GM18858 (cell line): ENCODE data around the gene SLC22A14.

Experiments used
- ATAC-seq: cut with Tn5 transposase; IDR thresholded peaks from one replicate; pipeline ENCODE4 v1.9.1; 2021; ENCODE audit not compliant: unreplicated experiment

Gene SLC22A14

GRCh38 chr3:38337703-38338102 is 55.6 kb downstream of the SLC22A14 start:
- no peak for ATAC-seq

GRCh38 chr3:38343797-38344594 is 61.9 kb downstream of the SLC22A14 start:
- ATAC-seq: no peak

GRCh38 chr3:38345879-38346586 is 63.9 kb downstream of the SLC22A14 start:
- ATAC-seq: no peak

- peak; percentile 94 for ATAC-seq
These were observed 64.7 kb downstream of the SLC22A14 start, which contains the start of gene XYLB for GRCh38 chr3:38346587-38347410. XYLB (plus strand) TSS chr3:38346785; CDS start chr3:38346869, 84 bp downstream.

GRCh38 chr3:38347421-38348200 is 65.5 kb downstream of the SLC22A14 start:
- no peak for ATAC-seq

- ATAC-seq: no peak
These were observed 66.8 kb downstream of the SLC22A14 start for GRCh38 chr3:38348903-38349302.

- no peak for ATAC-seq
These were observed 67.7 kb downstream of the SLC22A14 start for GRCh38 chr3:38349684-38350359.

- ATAC-seq: no peak
These were observed 71.1 kb downstream of the SLC22A14 start for GRCh38 chr3:38353151-38353550.

- ATAC-seq: no peak
These were observed 72.7 kb downstream of the SLC22A14 start for GRCh38 chr3:38354588-38355330.

GRCh38 chr3:38359038-38359437 is 76.9 kb downstream of the SLC22A14 start:
- ATAC-seq: no peak

GRCh38 chr3:38360345-38360744 is 78.3 kb downstream of the SLC22A14 start:
- ATAC-seq: no peak

GRCh38 chr3:38361496-38361895 is 79.4 kb downstream of the SLC22A14 start:
- ATAC-seq: no peak

GRCh38 chr3:38362825-38363224 is 80.7 kb downstream of the SLC22A14 start:
- ATAC-seq: no peak

- no peak for ATAC-seq
These were observed 82.8 kb downstream of the SLC22A14 start for GRCh38 chr3:38364721-38365400.

GRCh38 chr3:38365469-38366062 is 83.5 kb downstream of the SLC22A14 start:
- no peak for ATAC-seq

- ATAC-seq: no peak
These were observed 84.0 kb downstream of the SLC22A14 start for GRCh38 chr3:38366082-38366481.

- no peak for ATAC-seq
These were observed 85.7 kb downstream of the SLC22A14 start for GRCh38 chr3:38367779-38368178.
